GM18907 (cell line): ENCODE measurements around the gene PTAR1.
"Not testable (repeated sequence)": the region's sequence is repeated elsewhere in the genome, so short reads cannot be mapped to it uniquely, and the experiment has no call there.

Source experiments
- ATAC-seq: cut with Tn5 transposase; IDR thresholded peaks from one replicate; pipeline ENCODE4 v1.9.1; 2021; ENCODE audit warnings: mild to moderate bottlenecking, moderate library complexity; ENCODE audit not compliant: unreplicated experiment

The PTAR1 gene

GRCh38 chr9:69759421-69760277 is at the start of gene PTAR1:
Gene PTAR1, minus strand, starts transcription at chr9:69760011. Its CDS starts 73 bp downstream, at chr9:69759938.
- peak; percentile 95 for ATAC-seq

GRCh38 chr9:69809304-69809863 is 49.6 kb upstream of the PTAR1 start:
- no peak for ATAC-seq

- no peak for ATAC-seq
Measured at GRCh38 chr9:69806627-69807026, 46.8 kb upstream of the PTAR1 start.

GRCh38 chr9:69805962-69806515 is 46.2 kb upstream of the PTAR1 start:
- no peak for ATAC-seq

GRCh38 chr9:69801989-69802388 is 42.2 kb upstream of the PTAR1 start:
- ATAC-seq = no peak

GRCh38 chr9:69800027-69800426 is 40.2 kb upstream of the PTAR1 start:
- ATAC-seq = not testable (repeated sequence)

- ATAC-seq = not testable (repeated sequence)
Measured at GRCh38 chr9:69799521-69799920, 39.7 kb upstream of the PTAR1 start.

- ATAC-seq = no peak
Measured at GRCh38 chr9:69798744-69799143, 38.9 kb upstream of the PTAR1 start.

- ATAC-seq = no peak
Measured at GRCh38 chr9:69797675-69798074, 37.9 kb upstream of the PTAR1 start.

GRCh38 chr9:69794356-69794755 is 34.5 kb upstream of the PTAR1 start:
- ATAC-seq = no peak

- no peak for ATAC-seq
Measured at GRCh38 chr9:69785757-69786156, 25.9 kb upstream of the PTAR1 start.

- ATAC-seq = no peak
Measured at GRCh38 chr9:69773258-69773657, 13.4 kb upstream of the PTAR1 start.

GRCh38 chr9:69771775-69772418 is 12.1 kb upstream of the PTAR1 start:
- no peak for ATAC-seq

GRCh38 chr9:69768716-69769115 is 8.9 kb upstream of the PTAR1 start:
- no peak for ATAC-seq

- no peak for ATAC-seq
Measured at GRCh38 chr9:69768101-69768500, 8.3 kb upstream of the PTAR1 start.

GRCh38 chr9:69763862-69764261 is 4.1 kb upstream of the PTAR1 start:
- not testable (repeated sequence) for ATAC-seq

GRCh38 chr9:69762527-69762926 is 2.7 kb upstream of the PTAR1 start:
- no peak for ATAC-seq

GRCh38 chr9:69760278-69760610 is 433 bp upstream of the PTAR1 start:
- no peak for ATAC-seq

GRCh38 chr9:69759021-69759420 is 790 bp downstream of the PTAR1 start:
- ATAC-seq = peak; percentile 4

- ATAC-seq = no peak
Measured at GRCh38 chr9:69757996-69758675, 1.7 kb downstream of the PTAR1 start.

- no peak for ATAC-seq
Measured at GRCh38 chr9:69755205-69755604, 4.6 kb downstream of the PTAR1 start.
